SK-N-MC (cell line): Measurements from ENCODE around the gene APBA2.

Experiments used
- DNase-seq: peaks from one replicate; pipeline ENCODE4 v3.0.0-alpha.2; 2011; ENCODE audit warnings: low read depth, low spot score
- H3K27ac ChIP-seq: fragments of 200-600 bp; sonication (generic); 2 replicates; pipeline ENCODE4 v1.5.1; 2016; ENCODE audit warnings: mixed run types
- H3K36me3 ChIP-seq: fragments of 200-600 bp; sonication (generic); 2 replicates; pipeline ENCODE4 v1.6.1; 2017; ENCODE audit warnings: antibody characterized with exemption, low read length, mixed read lengths; ENCODE audit not compliant: insufficient read depth
- H3K4me3 ChIP-seq: fragments of 200-600 bp; sonication (generic); 2 replicates; pipeline ENCODE4 v1.5.1; 2016
- H3K9ac ChIP-seq: fragments of 200-600 bp; sonication (generic); 2 replicates; pipeline ENCODE4 v1.8.0; 2017; ENCODE audit warnings: mixed run types, mixed read lengths; ENCODE audit not compliant: insufficient read length
- H3K9me3 ChIP-seq: fragments of 200-600 bp; sonication (generic); 2 replicates; pipeline ENCODE4 v1.6.1; 2017; ENCODE audit warnings: low read depth, mild to moderate bottlenecking, antibody characterized with exemption, low read length, moderate library complexity, mixed read lengths
- EZH2 ChIP-seq: fragments of 200-600 bp; sonication (generic); IDR thresholded peaks from one replicate; pipeline ENCODE4 v1.6.1; 2017; ENCODE audit warnings: antibody characterized with exemption
- FOXP2 ChIP-seq: optimal IDR thresholded peaks from 2 replicates; pipeline ENCODE3; 2011; ENCODE audit warnings: mild to moderate bottlenecking, moderate library complexity; ENCODE audit not compliant: insufficient read depth; ENCODE audit errors: extremely low read length, control extremely low read depth
- POLR2AphosphoS5 ChIP-seq: IDR thresholded peaks from 2 replicates; pipeline ENCODE4 v1.6.1; 2012; ENCODE audit warnings: mild to moderate bottlenecking, low read depth, low read length, borderline replicate concordance

Gene APBA2

DNA sequence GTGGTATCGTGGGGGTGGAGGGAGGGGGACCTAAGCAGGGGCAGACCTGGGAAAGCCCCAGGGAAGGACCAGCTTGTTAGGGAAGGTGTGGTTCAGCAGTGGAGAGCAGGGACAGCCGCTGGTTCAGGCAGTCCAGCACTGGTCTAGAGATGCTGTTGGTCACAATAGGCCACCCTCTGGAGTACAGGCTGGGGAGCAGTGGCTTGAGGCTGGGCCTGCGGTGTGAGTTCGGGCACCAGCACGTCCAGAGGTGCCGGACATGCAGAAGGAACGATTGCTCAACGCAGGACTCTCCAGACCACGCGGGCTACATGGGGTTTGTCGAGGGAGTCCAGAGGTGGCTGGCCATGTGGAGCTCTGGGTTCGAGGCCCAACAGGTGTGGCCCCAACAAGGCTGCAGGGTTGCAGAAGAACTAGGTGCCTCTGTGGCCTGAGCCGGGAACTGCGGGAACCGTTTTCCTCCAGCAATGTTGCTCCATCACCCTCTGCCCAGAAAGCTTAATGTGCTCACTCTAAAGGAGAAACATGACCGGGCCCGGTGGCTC, 143.9 kb downstream of the APBA2 start:
- Histone ChIP-seq H3K36me3 (no peaks in the 10 kb centered on the region), H3K9ac (no peak overlapping the region), H3K27ac (no peak overlapping the region), H3K4me3 (no peak overlapping the region), H3K9me3 (no peaks in the 10 kb centered on the region)
- no peak for DNase-seq
- TF ChIP-seq FOXP2 (no peak), POLR2AphosphoS5 (no peak), EZH2 (no peak)

DNA sequence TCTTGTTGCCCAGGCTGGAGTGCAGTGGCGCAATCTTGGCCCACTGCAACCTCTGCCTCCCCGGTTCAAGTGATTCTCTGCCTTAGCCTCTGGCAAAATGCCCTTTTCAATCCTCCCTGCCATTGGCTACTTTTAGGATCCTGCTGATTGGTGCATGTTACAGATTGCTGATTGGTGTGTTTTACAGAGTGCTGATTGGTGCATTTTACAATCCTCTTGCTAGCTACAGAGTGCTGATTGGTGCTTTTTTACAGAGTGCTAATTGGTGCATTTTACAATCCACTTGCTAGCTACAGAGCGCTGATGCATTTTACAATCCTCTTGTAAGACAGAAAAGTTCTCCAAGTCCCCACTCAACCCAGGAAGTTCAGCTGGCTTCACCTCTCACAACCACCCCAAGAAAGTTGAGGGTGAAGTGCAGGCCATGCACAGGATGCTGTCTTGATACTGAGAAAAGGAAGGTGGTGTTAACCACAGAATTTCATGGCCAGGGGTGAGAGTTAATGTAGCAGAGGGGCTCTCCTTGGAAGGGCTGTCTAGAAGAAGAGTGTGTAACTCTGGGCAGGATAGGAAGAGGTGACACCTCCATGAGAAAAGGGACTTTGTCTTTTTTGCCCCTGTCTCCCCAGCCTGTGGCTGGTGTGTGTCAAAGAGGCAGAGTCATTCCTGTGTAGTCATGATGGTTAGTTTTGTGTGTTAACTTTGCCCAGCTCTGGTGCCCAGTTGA, 145.9 kb downstream of the APBA2 start:
- Histone ChIP-seq H3K9me3 (no peaks in the 10 kb centered on the region), H3K36me3 (no peaks in the 10 kb centered on the region), H3K27ac (no peak overlapping the region), H3K4me3 (no peak overlapping the region), H3K9ac (no peak overlapping the region)
- TF ChIP-seq POLR2AphosphoS5: no peak
- TF ChIP-seq EZH2: no peak
- TF ChIP-seq FOXP2: no peak
- DNase-seq: no peak

DNA sequence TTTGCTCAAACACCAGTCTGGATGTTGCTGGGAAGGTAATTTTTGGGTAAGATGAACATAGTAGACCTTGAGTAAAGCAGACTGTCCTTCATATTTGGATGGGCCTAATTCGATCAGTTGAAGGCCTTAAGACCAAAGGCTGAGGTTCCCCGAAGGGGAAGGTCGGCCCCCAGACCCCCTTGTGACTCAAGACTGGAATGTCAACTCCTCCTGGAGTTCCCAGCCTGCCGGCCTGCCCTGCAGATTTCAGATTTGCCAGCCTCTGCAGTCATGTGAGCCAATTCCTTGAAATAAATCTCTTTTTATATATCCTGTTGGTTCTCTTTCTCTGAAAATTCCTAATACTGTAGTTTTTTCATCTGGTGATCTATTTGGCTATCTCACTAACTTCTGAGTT, 146.5 kb downstream of the APBA2 start:
- TF ChIP-seq EZH2: no peak
- DNase-seq: no peak
- Histone ChIP-seq H3K9ac (no peak overlapping the region), H3K27ac (no peak overlapping the region), H3K36me3 (no peaks in the 10 kb centered on the region), H3K4me3 (no peak overlapping the region), H3K9me3 (no peaks in the 10 kb centered on the region)

DNA sequence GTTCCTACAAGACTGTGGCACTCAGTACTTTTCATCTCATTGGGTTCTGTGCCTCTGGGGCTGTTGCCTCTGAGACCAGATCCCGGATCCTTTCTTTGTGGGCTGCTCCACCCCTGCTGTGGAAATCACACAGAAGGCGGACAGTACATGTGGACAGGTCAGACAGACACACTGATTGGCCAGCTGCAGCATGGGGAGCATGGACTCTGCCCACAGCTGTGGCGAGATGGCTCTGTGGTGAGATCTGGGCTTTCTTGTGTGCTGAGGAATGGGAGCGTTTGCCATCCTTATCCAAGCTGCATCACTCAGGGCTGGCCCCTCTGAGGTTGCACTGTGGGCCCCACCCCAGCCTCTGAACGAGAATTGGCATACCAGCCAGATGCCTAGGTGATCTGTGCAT, 147.0 kb downstream of the APBA2 start:
- Histone ChIP-seq H3K4me3 (no peak overlapping the region), H3K27ac (no peak overlapping the region), H3K36me3 (no peaks in the 10 kb centered on the region), H3K9me3 (no peaks in the 10 kb centered on the region), H3K9ac (no peak overlapping the region)
- DNase-seq: no peak
- TF ChIP-seq FOXP2: no peak
- TF ChIP-seq POLR2AphosphoS5: no peak
- no peak for TF ChIP-seq EZH2

DNA sequence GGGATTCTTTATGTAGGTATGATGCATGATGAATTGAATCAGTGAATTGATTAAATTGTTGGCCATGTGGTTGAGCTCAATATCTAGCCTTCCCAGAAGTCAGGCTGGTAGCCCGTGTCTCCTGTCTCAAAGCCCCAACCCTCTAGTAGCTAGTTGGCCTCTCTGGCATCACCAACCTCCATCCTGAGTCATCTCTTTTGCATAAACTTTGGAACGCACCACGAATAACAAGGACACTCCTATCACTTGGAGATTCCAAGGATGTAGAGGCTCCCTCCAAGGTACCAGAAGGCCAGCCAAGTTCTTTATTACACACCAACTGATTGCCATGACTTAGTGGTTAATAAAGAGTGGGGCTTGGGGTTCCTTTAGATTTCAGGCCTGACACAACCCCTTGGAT, 148.4 kb downstream of the APBA2 start:
- H3K4me3 ChIP-seq: no peak overlapping the region
- no peak overlapping the region for H3K27ac ChIP-seq
- TF ChIP-seq FOXP2: no peak
- TF ChIP-seq EZH2: no peak
- no peak for TF ChIP-seq POLR2AphosphoS5
- no peak overlapping the region for H3K9ac ChIP-seq
- no peak for DNase-seq
- no peaks in the 10 kb centered on the region for H3K36me3 ChIP-seq
- no peaks in the 10 kb centered on the region for H3K9me3 ChIP-seq

DNA sequence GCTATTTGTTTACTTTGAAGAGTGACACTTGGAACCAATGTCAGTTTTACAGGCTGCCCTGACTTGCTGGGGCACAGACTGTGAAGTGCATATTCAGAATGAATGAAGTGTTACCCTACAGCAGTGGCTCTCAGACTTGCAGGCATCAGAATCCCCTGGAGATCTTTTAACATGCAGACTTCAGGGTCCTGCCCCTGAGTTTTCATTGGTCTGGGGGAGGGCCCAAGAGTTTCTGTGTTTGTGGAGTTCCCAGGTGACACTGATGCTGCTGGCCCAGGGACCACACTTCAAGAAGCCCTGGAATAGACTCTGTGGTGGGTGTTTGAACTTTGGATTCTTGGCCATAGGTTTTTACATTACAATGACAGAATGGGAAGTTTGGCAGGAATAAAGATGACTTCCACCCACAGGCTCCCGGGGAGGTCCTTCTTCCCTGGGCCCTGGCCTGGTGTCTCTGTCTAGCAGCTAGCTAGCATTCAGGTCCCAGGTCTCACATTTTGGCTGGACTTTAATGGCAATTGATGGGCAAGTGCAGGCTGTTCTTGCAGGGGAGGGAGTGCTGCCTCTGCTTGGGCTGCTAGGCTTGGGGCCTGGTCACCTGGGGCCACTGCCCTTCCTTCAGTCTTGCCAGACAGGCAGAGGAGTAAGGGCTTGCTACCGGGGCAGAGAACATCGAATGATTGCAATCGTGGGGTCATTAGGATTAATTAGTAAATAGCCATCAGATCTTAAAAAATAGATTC, 149.0 kb downstream of the APBA2 start:
- Histone ChIP-seq H3K27ac (no peak overlapping the region), H3K9me3 (no peaks in the 10 kb centered on the region), H3K36me3 (no peaks in the 10 kb centered on the region), H3K4me3 (no peak overlapping the region), H3K9ac (no peak overlapping the region)
- DNase-seq: no peak
- TF ChIP-seq FOXP2 (no peak), POLR2AphosphoS5 (no peak), EZH2 (no peak)

DNA sequence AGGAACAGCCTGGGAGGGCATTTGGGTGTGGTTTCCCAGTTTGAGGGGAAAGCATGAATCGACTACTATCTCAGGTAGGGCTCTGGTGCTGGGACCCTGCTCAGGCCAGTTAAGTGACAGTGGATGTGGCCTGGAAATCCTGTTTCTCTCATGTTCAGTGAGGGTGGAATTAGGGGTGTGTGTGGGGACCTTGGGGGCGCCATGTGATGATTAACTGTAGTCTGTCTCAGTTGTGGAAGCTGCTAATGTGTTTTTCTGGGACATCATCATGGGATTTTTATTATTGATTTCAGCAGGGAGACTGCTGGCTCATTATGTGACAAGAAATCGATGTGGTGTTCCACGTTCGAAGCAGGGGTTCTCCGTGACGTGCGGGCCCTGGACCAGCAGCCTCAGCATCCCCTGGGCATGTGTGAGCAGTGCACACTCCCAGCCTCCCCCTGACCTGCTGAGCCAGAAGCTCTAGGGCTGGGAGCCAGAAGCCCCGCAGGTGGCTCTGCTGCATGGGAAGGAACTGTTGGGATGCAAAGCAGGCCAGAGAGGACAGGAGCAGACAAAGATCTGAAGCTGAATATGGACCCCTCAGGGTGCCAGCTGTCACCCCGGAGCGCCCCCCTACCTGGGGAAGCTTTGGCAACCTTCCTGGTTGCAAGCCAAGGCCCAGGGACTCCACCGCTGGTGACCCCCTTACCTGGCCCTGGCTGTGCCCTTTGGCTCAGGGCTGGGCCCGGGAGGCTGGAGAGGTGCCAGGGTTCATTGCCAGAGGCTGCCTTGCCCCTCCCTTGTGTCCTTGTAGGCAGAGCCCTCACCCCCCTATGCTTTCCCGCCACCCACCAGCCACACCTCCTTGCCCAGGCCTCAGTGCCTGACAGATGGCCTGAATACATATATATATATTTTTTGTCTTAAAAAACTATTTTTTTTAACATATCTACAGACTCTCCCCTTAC, 149.8 kb downstream of the APBA2 start:
- H3K4me3 ChIP-seq: no peak overlapping the region
- no peaks in the 10 kb centered on the region for H3K36me3 ChIP-seq
- TF ChIP-seq EZH2 (no peak), FOXP2 (no peak), POLR2AphosphoS5 (no peak)

More for the DNA sequence above, 149.8 kb downstream of the APBA2 start:
- no peak for DNase-seq
- H3K9me3 ChIP-seq: no peaks in the 10 kb centered on the region
- H3K9ac ChIP-seq: no peak overlapping the region
- no peak overlapping the region for H3K27ac ChIP-seq
